ENCODE data around the gene MCF2. TPM values are rescaled to one million over a fixed set of nuclear protein-coding genes. Genes with fewer than 3 reads are reported as not detected.
A peak's percentile ranks its signal among the peaks of the same experiment; 100 is the strongest.

MCF2 gene
- total RNA-seq, 2 donors from 2014 or later, result 1.1 to 1.5 TPM

DNA sequence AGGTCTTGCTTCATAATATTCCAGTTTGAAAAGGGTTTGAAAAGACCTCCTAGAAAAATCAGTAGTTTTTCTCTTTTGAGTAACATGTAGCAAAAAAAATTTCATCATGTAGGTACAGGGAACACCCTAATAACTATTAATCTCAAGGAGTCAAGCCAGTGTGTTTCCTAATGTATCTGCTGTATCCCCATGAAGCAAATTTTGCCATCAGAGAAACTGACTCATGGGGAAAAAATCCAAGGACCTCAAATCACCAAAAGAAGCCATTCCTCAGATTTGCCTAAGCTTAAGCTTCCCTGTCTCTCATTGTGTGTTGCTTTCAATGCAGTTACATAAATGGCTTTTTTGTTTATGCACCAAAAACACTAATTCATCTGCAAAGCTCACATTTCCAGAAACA, 147.7 kb downstream of the MCF2 start:
- no peaks in the 10 kb centered on the region for H3K4me1 Mint-ChIP-seq
- no peak for ATAC-seq
- DNase-seq, result no peak
- H3K27ac Mint-ChIP-seq, result no peak overlapping the region
- H3K9me3 ChIP-seq (ENCODE audit: control insufficient read depth, low read length, poor library complexity, severe bottlenecking), result no peaks in the 10 kb centered on the region
- no peak overlapping the region for H3K4me3 Mint-ChIP-seq
- H3K27me3 Mint-ChIP-seq, result no peaks in the 10 kb centered on the region
- no peaks in the 10 kb centered on the region for H3K36me3 Mint-ChIP-seq (ENCODE audit: low read depth)

- no peak for ATAC-seq
- no peaks in the 10 kb centered on the region for H3K4me1 Mint-ChIP-seq
- no peak overlapping the region for H3K4me3 Mint-ChIP-seq
- no peaks in the 10 kb centered on the region for H3K27me3 Mint-ChIP-seq
- no peaks in the 10 kb centered on the region for H3K9me3 ChIP-seq (ENCODE audit: control insufficient read depth, low read length, poor library complexity, severe bottlenecking)
- no peak overlapping the region for H3K27ac Mint-ChIP-seq
- DNase-seq, result no peak
- H3K36me3 Mint-ChIP-seq (ENCODE audit: low read depth), result no peaks in the 10 kb centered on the region
Observed at GRCh38 chrX:139559383-139560042, 148.5 kb downstream of the MCF2 start.

DNA sequence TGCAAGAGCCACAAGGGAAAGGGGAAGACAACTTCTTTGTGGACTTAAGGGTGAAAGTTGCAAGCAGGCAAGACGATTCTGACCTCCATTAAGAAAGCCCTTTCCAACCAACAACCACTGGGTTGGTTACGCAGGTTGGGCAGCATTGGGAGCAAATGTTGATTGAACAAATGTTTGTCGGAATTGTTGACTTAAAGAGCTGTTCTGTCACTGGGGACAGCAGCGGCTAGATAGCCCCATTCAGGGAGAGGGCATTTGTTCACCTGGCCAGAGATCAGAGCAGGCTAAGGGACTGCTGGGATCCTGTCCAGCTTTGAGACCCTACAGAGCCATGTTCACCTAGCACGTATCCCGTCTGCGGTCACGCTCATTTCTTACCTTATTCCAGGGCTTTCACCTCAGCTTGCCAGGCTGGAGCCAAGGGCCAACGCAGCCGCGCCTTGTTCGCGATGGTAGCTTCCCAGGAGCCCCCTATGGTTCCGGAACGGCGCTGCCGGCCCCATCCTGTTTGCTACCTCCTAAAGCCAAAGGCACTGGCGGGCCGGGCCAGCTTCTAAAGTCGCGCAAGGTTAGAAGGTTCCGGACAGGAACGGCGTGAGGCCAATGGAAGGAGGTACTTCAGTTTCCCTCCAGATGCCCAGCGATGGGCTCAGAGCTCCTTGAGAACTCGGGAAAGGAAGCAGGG, 152.8 kb downstream of the MCF2 start:
- Mint-ChIP-seq H3K36me3 (ENCODE audit: low read depth) (peaks cover 2% of the 10 kb centered on the region), H3K4me3 (peak overlapping the region; percentile 41), H3K4me1 (peaks cover 9% of the 10 kb centered on the region), H3K27ac (no peak overlapping the region), H3K27me3 (peaks cover 12% of the 10 kb centered on the region)
- ATAC-seq (no peak), DNase-seq (no peak)
- no peaks in the 10 kb centered on the region for H3K9me3 ChIP-seq (ENCODE audit: control insufficient read depth, low read length, poor library complexity, severe bottlenecking)

DNA sequence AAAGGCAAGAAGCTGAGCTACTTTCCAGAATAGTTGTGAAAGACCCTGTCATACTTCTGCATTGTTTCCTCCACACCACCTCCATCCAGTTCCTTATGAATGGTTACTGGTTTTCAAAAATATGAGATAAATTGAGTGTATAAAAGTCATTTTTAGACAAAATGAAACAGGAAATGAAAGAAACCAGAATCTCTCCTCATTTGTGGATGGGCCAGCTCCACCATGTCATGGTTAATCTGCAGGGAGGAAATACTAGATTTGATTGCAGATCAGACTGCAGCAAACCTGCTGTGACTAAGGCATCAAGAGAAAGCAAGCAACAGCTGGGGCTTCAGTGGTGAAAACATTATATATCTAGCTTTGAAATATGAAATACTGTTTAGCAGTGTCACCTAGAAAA, 153.6 kb downstream of the MCF2 start:
- H3K9me3 ChIP-seq (ENCODE audit: control insufficient read depth, low read length, poor library complexity, severe bottlenecking), result no peaks in the 10 kb centered on the region
- no peak overlapping the region for H3K27ac Mint-ChIP-seq
- H3K4me1 Mint-ChIP-seq, result peaks cover 9% of the 10 kb centered on the region
- H3K27me3 Mint-ChIP-seq, result peaks cover 12% of the 10 kb centered on the region
- ATAC-seq, result no peak
- DNase-seq, result no peak
- H3K4me3 Mint-ChIP-seq, result no peak overlapping the region
- peaks cover 2% of the 10 kb centered on the region for H3K36me3 Mint-ChIP-seq (ENCODE audit: low read depth)

GRCh38 chrX:139544591-139544990, 163.4 kb downstream of the MCF2 start:
- ATAC-seq (no peak), DNase-seq (no peak)
- Mint-ChIP-seq H3K27ac (no peak overlapping the region), H3K4me1 (no peaks in the 10 kb centered on the region), H3K27me3 (peaks cover 5% of the 10 kb centered on the region), H3K4me3 (no peak overlapping the region), H3K36me3 (ENCODE audit: low read depth) (no peaks in the 10 kb centered on the region)
- H3K9me3 ChIP-seq (ENCODE audit: control insufficient read depth, low read length, poor library complexity, severe bottlenecking), result no peaks in the 10 kb centered on the region

- Mint-ChIP-seq H3K27me3 (peaks cover 5% of the 10 kb centered on the region), H3K4me1 (no peaks in the 10 kb centered on the region), H3K4me3 (no peak overlapping the region), H3K27ac (no peak overlapping the region), H3K36me3 (ENCODE audit: low read depth) (no peaks in the 10 kb centered on the region)
- no peak for DNase-seq
- no peak for ATAC-seq
- no peaks in the 10 kb centered on the region for H3K9me3 ChIP-seq (ENCODE audit: control insufficient read depth, low read length, poor library complexity, severe bottlenecking)
Observed at GRCh38 chrX:139543920-139544319, 164.0 kb downstream of the MCF2 start.

DNA sequence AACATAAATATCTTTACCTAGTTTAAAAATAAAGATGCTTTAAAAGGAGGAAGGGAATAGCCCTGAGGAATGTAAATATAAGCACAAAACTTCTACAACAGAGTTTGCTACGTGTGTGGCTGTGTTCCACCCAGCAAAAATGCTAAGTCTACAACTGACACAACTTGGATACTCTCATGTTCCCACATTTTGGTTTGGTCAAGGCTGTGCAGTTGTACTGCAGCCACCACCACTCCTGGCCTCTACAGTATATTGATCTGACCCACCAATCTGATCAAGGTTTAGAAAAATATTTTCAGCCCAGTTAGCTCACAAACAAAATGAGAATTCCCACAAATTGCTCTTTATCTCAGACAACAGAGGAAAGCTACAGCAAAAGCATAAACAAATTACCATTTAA, 165.3 kb downstream of the MCF2 start:
- H3K27me3 Mint-ChIP-seq, result peaks cover 5% of the 10 kb centered on the region

DNA sequence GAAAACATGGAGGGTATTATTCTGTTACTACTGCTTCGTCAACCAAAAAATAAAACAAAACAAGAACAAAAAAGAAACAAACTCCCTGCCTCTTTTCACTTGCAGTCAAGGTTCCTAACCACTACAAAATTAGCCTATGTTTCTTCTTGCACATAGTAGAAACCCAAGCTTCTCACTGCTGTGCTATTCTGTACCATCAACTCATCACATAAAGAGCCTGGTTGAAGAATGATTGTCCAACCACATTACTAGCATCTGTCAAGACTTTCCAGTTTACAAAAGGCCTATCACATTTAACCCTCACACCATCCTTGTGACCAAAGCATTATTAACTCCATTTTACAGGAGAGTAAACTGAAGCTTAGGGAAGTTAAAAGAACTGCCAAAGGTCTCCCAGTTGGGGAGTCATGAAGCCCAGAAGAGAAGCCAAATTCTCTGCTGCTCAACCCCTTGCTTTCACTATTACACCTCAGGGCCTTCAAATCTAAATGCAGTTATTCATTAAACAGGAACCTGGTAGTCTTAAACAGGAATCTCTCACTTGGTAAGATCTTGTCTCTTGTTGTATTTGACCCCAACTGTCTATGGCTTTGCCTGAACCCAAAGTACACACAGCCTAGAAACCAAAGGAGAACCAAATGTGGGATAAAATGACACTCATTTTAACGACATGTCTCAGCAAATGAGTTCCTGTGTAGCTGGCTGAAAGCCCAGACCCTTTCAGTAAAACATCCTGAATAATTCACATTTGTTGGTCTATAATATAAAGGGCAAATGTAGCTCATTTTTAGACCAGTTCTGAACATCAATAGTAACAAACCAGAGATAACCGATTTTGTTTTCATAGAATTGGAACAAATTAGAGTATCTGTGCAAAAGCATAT, 168.8 kb downstream of the MCF2 start:
- no peaks in the 10 kb centered on the region for H3K4me1 Mint-ChIP-seq
- H3K27ac Mint-ChIP-seq, result no peak overlapping the region
- H3K4me3 Mint-ChIP-seq, result no peak overlapping the region
- no peaks in the 10 kb centered on the region for H3K36me3 Mint-ChIP-seq (ENCODE audit: low read depth)
- H3K9me3 ChIP-seq (ENCODE audit: control insufficient read depth, low read length, poor library complexity, severe bottlenecking), result no peaks in the 10 kb centered on the region
- ATAC-seq, result no peak
- no peak for DNase-seq
- H3K27me3 Mint-ChIP-seq, result peaks cover 5% of the 10 kb centered on the region

More for the DNA sequence above, 165.3 kb downstream of the MCF2 start:
- ATAC-seq (no peak), DNase-seq (no peak)
- H3K36me3 Mint-ChIP-seq (ENCODE audit: low read depth), result no peaks in the 10 kb centered on the region
- no peaks in the 10 kb centered on the region for H3K4me1 Mint-ChIP-seq
- no peaks in the 10 kb centered on the region for H3K9me3 ChIP-seq (ENCODE audit: control insufficient read depth, low read length, poor library complexity, severe bottlenecking)
- no peak overlapping the region for H3K4me3 Mint-ChIP-seq
- no peak overlapping the region for H3K27ac Mint-ChIP-seq

GRCh38 chrX:139533444-139533843, 174.5 kb downstream of the MCF2 start:
- H3K4me1 Mint-ChIP-seq, result no peaks in the 10 kb centered on the region
- H3K9me3 ChIP-seq (ENCODE audit: control insufficient read depth, low read length, poor library complexity, severe bottlenecking), result no peaks in the 10 kb centered on the region
- no peak overlapping the region for H3K27ac Mint-ChIP-seq
- DNase-seq (no peak), ATAC-seq (no peak)
- no peaks in the 10 kb centered on the region for H3K27me3 Mint-ChIP-seq
- no peak overlapping the region for H3K4me3 Mint-ChIP-seq
- H3K36me3 Mint-ChIP-seq (ENCODE audit: low read depth), result no peaks in the 10 kb centered on the region

- H3K9me3 ChIP-seq (ENCODE audit: control insufficient read depth, low read length, poor library complexity, severe bottlenecking), result no peaks in the 10 kb centered on the region
- Mint-ChIP-seq H3K4me3 (no peak overlapping the region), H3K36me3 (ENCODE audit: low read depth) (no peaks in the 10 kb centered on the region), H3K4me1 (no peaks in the 10 kb centered on the region), H3K27me3 (no peaks in the 10 kb centered on the region), H3K27ac (no peak overlapping the region)
- ATAC-seq (no peak), DNase-seq (no peak)
Observed at GRCh38 chrX:139532834-139533233, 175.1 kb downstream of the MCF2 start.

Other genes with a start within 250 kb of the MCF2 start
- gene F9, start 177.4 kb downstream of the MCF2 start, total RNA-seq, result not detected
- 10 to 100 TPM; 14.4 to 17.1 TPM for gene ATP11C, start 224.9 kb upstream of the MCF2 start, total RNA-seq

Measured in T-helper 17 cell (primary cell).